Neuron (in vitro differentiated cells): ENCODE measurements around the gene IL1R2.

Experiments
- H2AFZ ChIP-seq: one replicate; pipeline ENCODE4 v1.6.1; 2013; ENCODE audit warnings: low read depth, mild to moderate bottlenecking, inconsistent platforms, low read length, moderate library complexity
- H3K27me3 ChIP-seq: one replicate; pipeline ENCODE4 v1.6.1; 2013; ENCODE audit warnings: low read length; ENCODE audit not compliant: insufficient read depth
- H3K36me3 ChIP-seq: one replicate; pipeline ENCODE4 v1.6.1; 2013; ENCODE audit warnings: low read length; ENCODE audit not compliant: insufficient read depth
- H3K4me1 ChIP-seq: one replicate; pipeline ENCODE4 v1.6.1; 2013; ENCODE audit warnings: low read length; ENCODE audit not compliant: insufficient read depth
- H3K4me3 ChIP-seq: 2 replicates; pipeline ENCODE4 v1.5.1; 2013; ENCODE audit warnings: mild to moderate bottlenecking, low read length, moderate library complexity
- H3K9me3 ChIP-seq: one replicate; pipeline ENCODE4 v1.6.1; 2013; ENCODE audit warnings: low read length

Gene IL1R2

DNA sequence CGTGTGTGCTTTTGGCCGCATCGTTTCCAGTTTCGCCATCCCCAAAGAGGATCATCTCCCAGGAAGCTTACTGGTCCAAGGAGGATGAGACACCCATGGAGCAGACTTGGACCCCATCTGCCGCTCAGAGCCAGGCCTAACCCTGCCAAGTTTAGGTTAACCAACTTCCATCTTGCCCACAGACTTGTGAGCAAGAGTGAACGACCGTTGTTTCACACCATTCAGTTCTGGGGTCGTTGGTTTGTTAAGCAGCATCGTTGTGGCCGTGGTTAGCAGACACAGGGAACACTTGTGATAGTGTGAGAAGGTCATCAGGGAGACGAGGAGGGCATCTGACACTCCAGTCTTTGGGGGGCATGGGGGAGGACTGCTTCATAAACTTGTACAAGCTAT lies 15.1 kb downstream of the IL1R2 start:
- no peaks in the 10 kb centered on the region for H3K36me3 ChIP-seq
- H2AFZ ChIP-seq: no peak overlapping the region
- no peaks in the 10 kb centered on the region for H3K4me1 ChIP-seq

DNA sequence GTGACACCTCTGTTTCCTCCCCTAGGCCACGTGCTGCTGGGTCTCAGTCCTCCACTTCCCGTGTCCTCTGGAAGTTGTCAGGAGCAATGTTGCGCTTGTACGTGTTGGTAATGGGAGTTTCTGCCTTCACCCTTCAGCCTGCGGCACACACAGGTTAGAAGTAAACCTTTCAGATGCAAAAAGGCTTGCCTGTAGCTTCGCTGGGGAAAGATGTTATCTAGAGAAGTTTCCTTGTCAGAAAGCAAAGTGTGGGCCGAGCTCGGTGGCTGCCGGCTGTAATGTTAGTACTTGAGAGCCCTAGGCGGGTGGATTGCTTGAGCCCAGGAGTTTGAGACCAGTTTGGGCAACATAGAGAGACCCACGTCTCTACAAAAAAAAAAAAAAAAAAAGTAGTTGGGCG lies 16.7 kb downstream of the IL1R2 start:
- no peaks in the 10 kb centered on the region for H3K4me1 ChIP-seq
- no peak overlapping the region for H2AFZ ChIP-seq
- H3K9me3 ChIP-seq: no peaks in the 10 kb centered on the region
- no peaks in the 10 kb centered on the region for H3K27me3 ChIP-seq
- H3K36me3 ChIP-seq: no peaks in the 10 kb centered on the region
- H3K4me3 ChIP-seq: no peak overlapping the region

More for the DNA sequence above, 15.1 kb downstream of the IL1R2 start:
- Histone ChIP-seq H3K27me3 (no peaks in the 10 kb centered on the region), H3K9me3 (no peaks in the 10 kb centered on the region), H3K4me3 (no peak overlapping the region)

DNA sequence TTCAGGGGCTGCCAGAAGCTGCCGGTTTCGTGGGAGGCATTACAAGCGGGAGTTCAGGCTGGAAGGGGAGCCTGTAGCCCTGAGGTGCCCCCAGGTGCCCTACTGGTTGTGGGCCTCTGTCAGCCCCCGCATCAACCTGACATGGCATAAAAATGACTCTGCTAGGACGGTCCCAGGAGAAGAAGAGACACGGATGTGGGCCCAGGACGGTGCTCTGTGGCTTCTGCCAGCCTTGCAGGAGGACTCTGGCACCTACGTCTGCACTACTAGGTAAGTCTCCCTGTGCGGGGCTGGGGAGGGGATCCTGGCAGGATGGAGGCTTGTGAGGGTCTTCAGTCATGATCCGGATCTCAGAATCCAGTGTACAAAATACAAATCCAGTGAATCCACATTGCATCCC lies 17.8 kb downstream of the IL1R2 start:
- no peaks in the 10 kb centered on the region for H3K9me3 ChIP-seq
- no peak overlapping the region for H2AFZ ChIP-seq
- no peak overlapping the region for H3K4me3 ChIP-seq
- H3K36me3 ChIP-seq: no peaks in the 10 kb centered on the region
- H3K27me3 ChIP-seq: no peaks in the 10 kb centered on the region
- no peaks in the 10 kb centered on the region for H3K4me1 ChIP-seq

DNA sequence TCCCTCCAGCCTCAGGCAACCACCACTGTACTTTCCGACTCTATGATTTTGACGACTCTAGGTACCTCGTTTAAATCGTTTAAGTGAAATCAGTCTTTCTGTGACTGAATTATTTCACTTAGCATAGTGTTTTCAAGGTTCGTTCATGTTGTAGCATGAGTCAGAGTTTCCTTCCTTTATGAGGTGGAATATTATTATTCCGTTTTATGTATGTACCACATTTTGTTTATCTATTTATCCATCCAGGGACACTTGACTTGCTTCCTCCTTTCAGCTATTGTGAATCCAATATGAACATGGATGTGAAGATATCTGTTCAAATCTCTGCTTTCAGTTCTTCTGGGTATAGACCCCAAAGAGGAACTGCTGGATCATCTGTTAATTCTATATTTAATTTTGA lies 19.1 kb downstream of the IL1R2 start:
- Histone ChIP-seq H3K4me3 (no peak overlapping the region), H3K4me1 (no peaks in the 10 kb centered on the region), H2AFZ (no peak overlapping the region), H3K36me3 (no peaks in the 10 kb centered on the region), H3K27me3 (no peaks in the 10 kb centered on the region), H3K9me3 (no peaks in the 10 kb centered on the region)

DNA sequence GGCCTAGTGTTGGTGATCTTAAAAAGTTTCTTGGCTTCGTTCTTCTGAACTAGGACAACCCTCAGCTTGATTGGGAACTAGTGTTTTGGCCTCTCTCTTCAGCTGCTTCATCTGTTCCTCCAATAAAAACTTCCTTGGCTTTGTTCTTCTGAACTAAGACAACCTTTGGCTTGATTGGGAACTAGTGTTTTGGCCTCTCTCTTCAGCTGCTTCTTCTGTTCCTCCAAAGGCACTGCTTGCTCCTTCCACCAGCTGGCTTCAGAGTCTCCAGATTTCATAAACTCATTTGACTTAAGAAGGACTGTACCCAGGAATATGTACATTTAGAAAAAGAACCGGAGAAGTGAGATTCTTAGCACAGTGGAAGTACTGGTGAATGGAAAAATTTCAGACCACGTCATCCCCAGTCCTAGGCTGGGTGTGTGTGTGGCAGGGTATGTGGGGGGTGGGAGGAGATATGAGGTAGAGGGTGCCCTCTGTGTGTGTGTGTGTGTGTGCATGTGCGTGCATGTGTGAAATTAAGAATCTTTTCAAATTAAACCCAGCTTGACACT lies 20.4 kb downstream of the IL1R2 start:
- H2AFZ ChIP-seq: no peak overlapping the region
- no peaks in the 10 kb centered on the region for H3K9me3 ChIP-seq
- H3K4me1 ChIP-seq: no peaks in the 10 kb centered on the region
- H3K36me3 ChIP-seq: no peaks in the 10 kb centered on the region
- H3K4me3 ChIP-seq: no peak overlapping the region
- H3K27me3 ChIP-seq: no peaks in the 10 kb centered on the region

DNA sequence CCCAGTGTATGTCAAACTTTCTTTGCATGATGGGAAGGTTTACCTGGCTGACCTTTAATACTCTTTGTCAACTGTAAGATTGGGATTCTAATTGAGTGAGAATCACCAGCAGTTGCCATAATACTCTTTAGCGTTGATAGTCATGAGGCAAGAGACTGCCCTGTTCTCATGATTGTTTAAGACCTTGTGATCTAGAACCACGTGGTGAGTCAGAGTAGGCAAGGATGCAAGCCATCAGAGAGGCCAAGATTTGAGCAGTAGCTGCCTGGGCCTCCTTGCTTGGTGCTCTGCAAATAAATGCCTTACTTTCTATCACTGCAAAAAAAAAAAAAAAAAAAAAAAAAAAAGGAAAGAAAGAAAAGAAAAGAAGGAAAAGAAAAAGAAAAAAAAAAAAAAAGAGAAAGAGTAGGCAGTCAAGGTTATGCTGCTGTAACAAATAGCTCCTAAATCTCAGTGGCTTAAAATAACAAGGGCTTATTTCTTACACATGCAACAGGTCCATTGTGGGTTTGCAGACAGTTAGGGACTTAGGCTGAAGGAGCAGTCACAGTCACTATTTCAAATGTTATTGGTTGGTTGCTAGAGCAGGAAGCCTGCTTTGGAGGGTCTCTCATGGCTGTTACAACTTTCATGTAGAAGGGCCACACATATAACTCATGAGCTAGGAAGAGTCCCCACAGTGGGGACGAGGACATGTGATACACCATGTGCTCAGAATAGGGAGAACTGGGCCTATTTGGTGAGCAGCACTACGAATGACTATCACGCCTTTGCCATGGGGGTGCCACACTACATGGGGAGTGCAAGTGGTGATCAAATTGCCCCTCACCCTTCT lies 21.7 kb downstream of the IL1R2 start:
- H3K4me3 ChIP-seq: no peak overlapping the region
- H2AFZ ChIP-seq: no peak overlapping the region
- H3K27me3 ChIP-seq: no peaks in the 10 kb centered on the region
- no peaks in the 10 kb centered on the region for H3K36me3 ChIP-seq
- no peaks in the 10 kb centered on the region for H3K4me1 ChIP-seq
- H3K9me3 ChIP-seq: no peaks in the 10 kb centered on the region

DNA sequence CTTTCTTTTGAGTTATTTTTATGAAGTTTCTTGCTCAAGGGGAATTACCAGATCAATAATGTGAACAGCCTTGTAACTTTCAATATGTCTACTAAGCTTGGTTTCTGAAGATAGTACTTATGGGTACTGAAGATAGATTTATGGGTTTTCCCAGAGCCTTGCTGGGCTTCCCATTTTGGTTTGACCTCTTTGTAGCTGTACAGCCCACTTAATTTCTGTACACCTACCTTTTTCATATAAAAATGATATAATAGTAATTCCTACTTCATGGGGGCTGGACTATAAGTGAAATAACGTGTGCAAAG lies 22.2 kb downstream of the IL1R2 start:
- no peaks in the 10 kb centered on the region for H3K36me3 ChIP-seq
- H2AFZ ChIP-seq: no peak overlapping the region
- no peaks in the 10 kb centered on the region for H3K4me1 ChIP-seq
- no peak overlapping the region for H3K4me3 ChIP-seq
- no peaks in the 10 kb centered on the region for H3K9me3 ChIP-seq
- no peaks in the 10 kb centered on the region for H3K27me3 ChIP-seq

DNA sequence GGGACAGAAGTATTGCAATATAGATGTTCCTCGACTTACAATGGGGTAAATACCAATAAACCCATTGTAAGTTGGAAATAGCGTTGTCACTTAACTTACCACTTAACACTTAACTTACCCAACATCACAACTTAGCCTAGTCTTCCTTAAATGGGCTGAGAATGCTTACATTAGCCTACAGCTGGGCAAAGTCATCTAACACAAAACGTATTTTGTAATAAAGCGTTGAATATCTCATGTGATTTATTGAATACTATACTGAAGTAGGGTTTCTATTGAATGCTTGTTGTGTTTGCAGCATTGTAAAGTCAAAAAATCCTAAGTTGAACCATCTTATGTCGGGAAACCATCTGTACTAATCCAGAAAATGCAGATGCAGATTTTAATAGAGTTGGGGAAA lies 23.6 kb downstream of the IL1R2 start:
- Histone ChIP-seq H3K9me3 (no peaks in the 10 kb centered on the region), H3K36me3 (no peaks in the 10 kb centered on the region), H3K27me3 (no peaks in the 10 kb centered on the region), H2AFZ (no peak overlapping the region), H3K4me1 (no peaks in the 10 kb centered on the region), H3K4me3 (no peak overlapping the region)

DNA sequence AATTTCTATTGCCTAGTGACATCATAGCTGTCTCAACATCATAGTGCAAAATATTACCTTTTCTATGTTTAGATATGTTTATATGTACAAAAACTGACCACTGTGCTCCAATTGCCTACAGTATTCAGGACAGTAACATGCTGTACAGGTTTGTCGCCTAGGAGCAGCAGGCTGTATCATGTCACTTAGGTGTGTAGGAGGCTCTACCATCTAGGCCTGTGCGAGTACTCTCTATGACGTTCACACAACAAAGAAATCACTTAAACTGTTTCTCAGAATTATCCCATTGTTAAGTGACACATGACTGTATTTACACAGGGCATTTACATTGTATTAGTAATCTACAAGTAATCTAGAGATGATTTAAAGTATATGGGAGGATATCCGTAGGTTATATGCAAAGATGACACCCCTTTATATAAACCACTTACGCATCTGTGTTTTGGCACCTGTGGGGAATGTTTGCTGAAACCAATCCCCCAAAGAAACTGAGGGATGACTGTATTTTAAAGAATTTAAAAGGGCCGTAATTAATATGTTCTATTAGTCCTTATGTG lies 24.7 kb downstream of the IL1R2 start:
- Histone ChIP-seq H3K4me1 (no peaks in the 10 kb centered on the region), H3K36me3 (no peaks in the 10 kb centered on the region), H2AFZ (no peak overlapping the region), H3K4me3 (no peak overlapping the region), H3K9me3 (no peaks in the 10 kb centered on the region), H3K27me3 (no peaks in the 10 kb centered on the region)

DNA sequence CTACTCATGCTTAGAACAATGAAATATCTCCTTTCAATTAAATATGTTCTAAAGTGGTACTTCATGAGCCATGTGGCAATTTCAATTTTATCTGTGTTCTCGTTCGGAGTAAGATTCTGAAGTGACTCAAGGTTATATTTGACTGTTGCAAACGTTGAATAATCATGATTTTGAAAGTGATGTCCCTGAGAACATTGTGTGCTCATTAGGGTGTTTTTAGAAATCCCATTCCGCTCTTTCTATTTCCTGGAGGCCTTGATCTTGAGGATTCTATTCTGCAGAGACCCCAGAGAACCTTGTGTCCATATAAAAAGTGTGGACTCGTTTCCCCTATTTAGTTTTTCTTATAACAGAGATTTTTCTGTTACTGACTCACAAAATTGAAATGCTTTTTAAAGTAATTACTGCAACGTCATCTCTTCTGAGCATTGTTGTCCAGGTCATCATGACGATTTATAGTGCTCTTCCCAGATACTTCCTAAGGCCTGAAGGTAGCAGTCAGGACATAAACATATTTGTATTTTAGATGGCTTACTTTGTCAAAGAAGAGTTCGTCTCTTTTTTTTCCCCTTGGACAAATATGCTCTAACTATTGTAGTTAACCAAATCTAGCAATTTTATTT lies 27.2 kb downstream of the IL1R2 start:
- Histone ChIP-seq H3K27me3 (no peaks in the 10 kb centered on the region), H2AFZ (no peak overlapping the region), H3K36me3 (no peaks in the 10 kb centered on the region)

DNA sequence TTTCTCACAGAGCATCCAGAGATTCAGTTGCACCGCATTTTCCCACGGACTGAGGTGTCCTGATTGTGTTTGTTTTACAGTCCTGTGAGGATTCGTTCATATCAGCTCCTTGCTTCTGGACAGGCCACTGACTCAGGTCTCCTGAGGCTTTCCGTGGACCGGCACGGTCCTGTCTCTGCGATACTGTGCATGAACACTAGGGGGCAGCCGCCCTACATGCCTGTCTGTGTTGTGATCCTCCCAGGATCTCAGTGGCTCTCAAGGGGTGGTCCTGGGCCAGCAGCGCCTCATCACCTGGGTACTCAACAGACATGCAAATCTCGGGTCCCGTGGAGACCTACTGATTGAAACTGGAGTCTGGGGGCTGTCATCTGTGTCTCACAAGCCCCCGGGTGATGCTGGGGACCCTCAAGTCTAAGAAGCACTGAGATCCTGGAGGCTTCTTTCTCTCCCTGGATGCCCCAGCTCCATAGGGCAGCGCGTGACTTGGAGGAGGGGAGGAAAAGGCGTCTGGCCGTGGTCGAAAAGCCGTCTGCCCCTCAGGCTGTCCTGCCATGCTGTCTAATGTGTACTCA lies 28.9 kb downstream of the IL1R2 start:
- H3K36me3 ChIP-seq: no peaks in the 10 kb centered on the region
- no peaks in the 10 kb centered on the region for H3K27me3 ChIP-seq
- H3K4me1 ChIP-seq: no peaks in the 10 kb centered on the region
- H3K9me3 ChIP-seq: no peaks in the 10 kb centered on the region
- no peak overlapping the region for H2AFZ ChIP-seq
- no peak overlapping the region for H3K4me3 ChIP-seq

More for the DNA sequence above, 27.2 kb downstream of the IL1R2 start:
- H3K9me3 ChIP-seq: no peaks in the 10 kb centered on the region
- H3K4me3 ChIP-seq: no peak overlapping the region
- no peaks in the 10 kb centered on the region for H3K4me1 ChIP-seq

DNA sequence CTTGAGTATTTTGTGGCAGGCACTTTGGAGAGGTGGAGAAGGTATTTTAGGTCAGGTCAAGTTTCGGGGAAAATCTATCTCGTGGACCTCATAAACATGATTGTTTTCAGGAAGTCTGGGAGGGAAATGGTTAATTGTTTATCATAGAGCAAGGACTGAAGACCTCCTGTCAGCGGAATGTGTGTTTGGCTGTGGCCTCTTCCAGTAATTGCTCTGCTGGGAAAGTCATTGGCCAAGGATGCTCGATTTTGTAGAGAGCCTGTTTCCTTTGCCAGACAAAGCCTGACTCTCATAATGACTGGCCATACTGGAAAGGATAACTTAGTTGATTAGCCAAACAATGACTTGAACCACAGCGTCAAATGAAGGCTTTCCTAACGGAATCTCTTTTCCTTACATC lies 30.0 kb downstream of the IL1R2 start:
- H3K36me3 ChIP-seq: no peaks in the 10 kb centered on the region
- H3K4me1 ChIP-seq: no peaks in the 10 kb centered on the region
- H3K27me3 ChIP-seq: no peaks in the 10 kb centered on the region
- H3K9me3 ChIP-seq: no peaks in the 10 kb centered on the region
- H2AFZ ChIP-seq: no peak overlapping the region
- H3K4me3 ChIP-seq: no peak overlapping the region

DNA sequence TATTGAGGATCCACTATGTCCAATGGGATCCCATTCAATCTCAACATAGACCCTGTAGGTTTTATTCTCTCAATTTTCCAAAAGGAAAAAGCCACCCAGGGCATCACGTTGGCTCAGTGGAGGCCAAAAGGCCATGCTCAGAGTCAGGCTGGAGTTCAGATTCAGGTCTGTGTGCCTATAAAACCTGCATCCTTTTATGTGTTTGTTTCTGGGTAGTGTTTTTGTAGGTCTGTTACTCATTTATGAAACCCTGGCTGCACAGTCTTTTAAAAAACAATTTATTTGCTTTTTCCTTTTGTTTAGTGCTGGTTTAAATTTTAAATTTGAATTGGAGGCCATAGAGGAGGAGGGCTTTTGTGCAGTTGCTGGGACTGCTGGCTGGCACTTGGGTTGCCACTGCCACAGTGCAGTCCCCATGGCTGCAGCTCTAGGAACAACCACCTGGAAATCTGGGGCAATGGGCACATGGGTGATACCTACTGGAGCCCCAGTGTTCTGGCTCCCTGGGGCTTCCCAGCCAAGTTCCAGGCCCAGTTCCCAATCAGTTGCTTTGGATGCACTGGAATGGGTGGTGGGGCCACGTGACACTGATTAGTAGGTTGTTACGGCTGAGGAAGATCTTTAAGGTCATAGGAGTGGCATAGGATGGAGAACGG lies 31.3 kb downstream of the IL1R2 start:
- Histone ChIP-seq H3K4me1 (no peaks in the 10 kb centered on the region), H3K36me3 (no peaks in the 10 kb centered on the region), H3K9me3 (no peaks in the 10 kb centered on the region), H3K27me3 (no peaks in the 10 kb centered on the region), H2AFZ (no peak overlapping the region), H3K4me3 (no peak overlapping the region)
